Measurements from ENCODE around the gene ROCK2. TPM values are rescaled to one million over a fixed set of nuclear protein-coding genes. Genes with fewer than 3 reads are reported as not detected.

The ROCK2 gene
- total and polyA plus RNA-seq, 2 of the 8 experiments (the other 6 are each of a cell fraction or from before 2014, with no cell fraction given) = 2.7 to 29.0 TPM

GRCh38 chr2:11298592-11298991, 45.8 kb downstream of the ROCK2 start:
- H3K79me1 ChIP-seq (ENCODE audit: low read depth, low read length) = peaks cover 2% of the 10 kb centered on the region; the same call in 1 of the 2 replicates
- H2BK12ac ChIP-seq (ENCODE audit: low read depth, low read length) = no peak overlapping the region
- no peak for FAIRE-seq
- no peaks in the 10 kb centered on the region for H3K23me2 ChIP-seq (ENCODE audit: low read depth, low read length)
- peaks cover 0 to 70% of the 10 kb centered on the region in 2 experiments; a peak in 2 of 4 replicates for H3K79me2 ChIP-seq (ENCODE audit: control insufficient read depth in 1 of 2, insufficient read depth in 2 of 2, low read length in 2 of 2)
- H3K4me1 ChIP-seq (replicated peaks in 1 of 4; ENCODE audit: control insufficient read depth in 3 of 4, insufficient read depth in 4 of 4, low read length in 3 of 4) = no peaks in the 10 kb centered on the region
- no peak overlapping the region for H3K4me3 ChIP-seq (ENCODE audit: extremely low read depth in 1 of 4, insufficient read depth in 2 of 4, low read depth in 3 of 4, low read length in 4 of 4)
- WGBS, 2 experiments (ENCODE audit: extremely low coverage in 1 of 2, insufficient coverage in 1 of 2, insufficient read length in 1 of 2, insufficient replicate concordance in 2 of 2, low coverage in 1 of 2, low lambda C conversion rate in 2 of 2, missing lambda C conversion rate in 1 of 2) = 56% methylated on average over 3 of the region's 3 CpGs; no CpG with 5 or more reads in 1 of the 2 experiments
- ChIA-PET CTCF (ENCODE audit: partially characterized antibody) (no interaction called here), POLR2A (ENCODE audit: partially characterized antibody) (no interaction called here)
- no peak overlapping the region for H3K27ac ChIP-seq (ENCODE audit: low read depth, low read length)
- H3K4ac ChIP-seq (replicated peaks; ENCODE audit: insufficient read length, low read depth, low read length) = no peak overlapping the region
- H4K5ac ChIP-seq (ENCODE audit: insufficient read length, low read depth, low read length) = no peak overlapping the region
- no peak overlapping the region for H2BK120ac ChIP-seq (replicated peaks; ENCODE audit: low read depth, low read length)
- no peaks in the 10 kb centered on the region for H4K20me1 ChIP-seq (replicated peaks in 1 of 2; ENCODE audit: control insufficient read depth in 1 of 2, insufficient read depth in 2 of 2, low read length in 2 of 2)
- H2BK20ac ChIP-seq (ENCODE audit: low read length) = no peak overlapping the region
- H2AK5ac ChIP-seq (ENCODE audit: low read depth, low read length) = no peak overlapping the region
- no peak for DNase-seq (ENCODE audit: low read depth in 1 of 2, low spot score in 2 of 2)
- no peak overlapping the region for H2BK5ac ChIP-seq (ENCODE audit: low read depth, low read length)
- no peak overlapping the region for H3K56ac ChIP-seq (replicated peaks; ENCODE audit: insufficient read length, low read depth, low read length)
- TF ChIP-seq FOSL1 (IDR thresholded peaks at IDR 0.05; ENCODE audit: insufficient read depth, low read depth, low read length) (no peak), ATF3 (IDR thresholded peaks at IDR 0.05; ENCODE audit: insufficient read depth, low read depth, low read length) (no peak)
- H2AFZ ChIP-seq (ENCODE audit: low read length) = no peak overlapping the region
- no peak overlapping the region for H3K9ac ChIP-seq (replicated peaks in 1 of 4; ENCODE audit: extremely low read depth in 1 of 4, low read depth in 3 of 4, low read length in 3 of 4)
- H2BK15ac ChIP-seq (ENCODE audit: low read length) = no peak overlapping the region
- H3K14ac ChIP-seq (ENCODE audit: insufficient read length) = no peak overlapping the region
- no peak overlapping the region for H4K91ac ChIP-seq (replicated peaks; ENCODE audit: insufficient read length, low read length)
- H4K8ac ChIP-seq (ENCODE audit: extremely low read depth, insufficient read depth, low read length) = no peak overlapping the region
- H3K9me3 ChIP-seq (ENCODE audit: insufficient read depth in 2 of 2, low read depth in 1 of 2, low read length in 1 of 2) = no peaks in the 10 kb centered on the region
- H3K36me3 ChIP-seq (ENCODE audit: control insufficient read depth in 2 of 4, insufficient read depth in 4 of 4, low read length in 3 of 4) = no peaks in the 10 kb centered on the region
- no peak overlapping the region for H3K23ac ChIP-seq (ENCODE audit: insufficient read length)
- no peak overlapping the region for H3K4me2 ChIP-seq (ENCODE audit: insufficient read depth in 1 of 2, low read depth in 2 of 2, low read length in 2 of 2)
- H3K18ac ChIP-seq (ENCODE audit: extremely low read depth, low read length) = no peak overlapping the region
- no peaks in the 10 kb centered on the region for H3K27me3 ChIP-seq (replicated peaks in 1 of 4; ENCODE audit: control insufficient read depth in 3 of 4, extremely low read depth in 1 of 4, insufficient read depth in 3 of 4, low read length in 3 of 4)

All from H1 (cell line).